HepG2 (cell line): ENCODE data around the gene RAN. TPM values are rescaled to one million over a fixed set of nuclear protein-coding genes. Genes with fewer than 3 reads are reported as not detected.
A peak's percentile ranks its signal among the peaks of the same experiment; 100 is the strongest.

Experiments used
- CEBPB ChIP-seq: IDR thresholded peaks from 2 replicates; pipeline ENCODE4 v1.6.1; 2011; ENCODE audit warnings: low read depth, low read length, improper control_type of control experiment, borderline replicate concordance
- EP300 ChIP-seq, 3 experiments: sonication (generic) in 1 of 3; formaldehyde crosslinking in 1 of 3; IDR thresholded peaks; 2 replicates each; pipeline versions ENCODE4 v1.5.1 to v1.6.1; 2011 to 2020; ENCODE audit warnings: low read depth in 2 of 3, low read length in 2 of 3, borderline replicate concordance in 1 of 3, improper control_type of control experiment in 1 of 3, mild to moderate bottlenecking in 1 of 3, missing genetic modification reagents in 1 of 3, moderate library complexity in 1 of 3
- ETV6 ChIP-seq: sonication (generic); formaldehyde crosslinking; conservative IDR thresholded peaks from 2 replicates; pipeline ENCODE4 v1.4.0; 2020; ENCODE audit warnings: missing genetic modification reagents
- FOSL2 ChIP-seq: sonication (generic); formaldehyde crosslinking; IDR thresholded peaks from 2 replicates; pipeline ENCODE4 v1.4.0; 2020; ENCODE audit warnings: missing genetic modification reagents
- GATAD2A ChIP-seq: IDR thresholded peaks from 2 replicates; pipeline ENCODE4 v1.6.1; 2016
- HHEX ChIP-seq: IDR thresholded peaks from 2 replicates; pipeline ENCODE4 v1.6.1; 2016; ENCODE audit warnings: control low read depth
- KIAA2018 ChIP-seq: sonication (generic); formaldehyde crosslinking; IDR thresholded peaks from 2 replicates; pipeline ENCODE4 v1.5.0; 2020; ENCODE audit warnings: mild to moderate bottlenecking, missing genetic modification reagents, borderline replicate concordance
- MAFG ChIP-seq: sonication (generic); formaldehyde crosslinking; IDR thresholded peaks from 2 replicates; pipeline ENCODE4 v1.5.1; 2020; ENCODE audit warnings: mild to moderate bottlenecking, missing genetic modification reagents
- MED1 ChIP-seq: sonication (generic); formaldehyde crosslinking; IDR thresholded peaks from 2 replicates; pipeline ENCODE4 v1.4.0; 2020; ENCODE audit warnings: missing genetic modification reagents
- MXI1 ChIP-seq: IDR thresholded peaks from 3 replicates; pipeline ENCODE4 v1.6.1; 2012; ENCODE audit warnings: low read depth, low read length, inconsistent platforms, borderline replicate concordance
- PHB2 ChIP-seq: fragments of 450-650 bp; IDR thresholded peaks from 2 replicates; pipeline ENCODE4 v1.6.1; 2018; ENCODE audit not compliant: partially characterized antibody
- PREB ChIP-seq: sonication (generic); formaldehyde crosslinking; IDR thresholded peaks from 2 replicates; pipeline ENCODE4 v1.4.0; 2020; ENCODE audit warnings: missing genetic modification reagents
- RARG ChIP-seq: sonication (generic); formaldehyde crosslinking; IDR thresholded peaks from 2 replicates; pipeline ENCODE4 v1.4.0; 2020; ENCODE audit warnings: low read depth, mild to moderate bottlenecking, missing genetic modification reagents
- SMC3 ChIP-seq: IDR thresholded peaks from 2 replicates; pipeline ENCODE4 v1.6.1; 2011; ENCODE audit warnings: low read length, improper control_type of control experiment
- SUZ12 ChIP-seq: fragments of 150-350 bp; IDR thresholded peaks from 2 replicates; pipeline ENCODE4 v1.6.1; 2014; ENCODE audit warnings: low read depth, low read length
- TAF15 ChIP-seq: fragments of 200-400 bp; formaldehyde crosslinking; IDR thresholded peaks from one replicate; pipeline ENCODE4 v1.6.1; 2018; ENCODE audit warnings: mild to moderate bottlenecking, low read depth, low read length; ENCODE audit not compliant: poor library complexity, severe bottlenecking
- ZC3H4 ChIP-seq: sonication (generic); formaldehyde crosslinking; IDR thresholded peaks from 2 replicates; pipeline ENCODE4 v1.4.0; 2020; ENCODE audit warnings: missing genetic modification reagents, borderline replicate concordance
- ZNF597 ChIP-seq: sonication (generic); formaldehyde crosslinking; IDR thresholded peaks from 2 replicates; pipeline ENCODE4 v1.5.0; 2020; ENCODE audit warnings: missing genetic modification reagents
- ZNF660 ChIP-seq: sonication (generic); formaldehyde crosslinking; IDR thresholded peaks from 2 replicates; pipeline ENCODE4 v1.5.1; 2020; ENCODE audit warnings: mild to moderate bottlenecking, low read depth, missing genetic modification reagents, borderline replicate concordance
- ZNF709 ChIP-seq: sonication (generic); formaldehyde crosslinking; IDR thresholded peaks from 2 replicates; pipeline ENCODE4 v1.5.0; 2020; ENCODE audit warnings: mild to moderate bottlenecking, missing genetic modification reagents
- ZNF720 ChIP-seq: sonication (generic); formaldehyde crosslinking; IDR thresholded peaks from 2 replicates; pipeline ENCODE4 v1.4.0; 2020; ENCODE audit warnings: missing genetic modification reagents
- polyA plus RNA-seq, 8 experiments: library from polyadenylated mRNA; depleted of rRNA in 3 of 8; stranded (reverse) in 7 of 8; unstranded in 1 of 8; fragments of >200 nt; fragmentation: Illumina TruSeq in 4 of 8; extraction: Trizol in 4 of 8; gene quantifications; 2 replicates each; pipeline versions ENCODE4 v1.2.1 to v1.2.3, GENCODE V29; 2011 to 2016; ENCODE audit warnings: low read depth in 4 of 8, missing spikeins in 1 of 8, mixed read lengths in 1 of 8; ENCODE audit not compliant: insufficient read depth in 1 of 8
- total RNA-seq, 5 experiments: library from RNA; depleted of rRNA; stranded (reverse); fragments of >200 nt; fragmentation: Illumina TruSeq; extraction: Trizol; gene quantifications; 2 replicates each; pipeline ENCODE4 v1.2.3, GENCODE V29; 2016; ENCODE audit warnings: low read depth in 1 of 5

RAN gene
- total and polyA plus RNA-seq, 2 of the 13 experiments (the other 11 are each of a cell fraction or from before 2014, with no cell fraction given): 1,335 to 1,630 TPM

- TF ChIP-seq ZNF709 (CRISPR knock-in tag) (no peak), SMC3 (peak; percentile 99), RARG (CRISPR knock-in tag) (no peak), TAF15 (no peak), KIAA2018 (CRISPR knock-in tag) (no peak), ZC3H4 (no peak), CEBPB (peak; percentile 99), FOSL2 (CRISPR knock-in tag) (peak; percentile 39; the same call in 1 of the 2 replicates), ZNF597 (CRISPR knock-in tag) (no peak), MXI1 (no peak), ETV6 (CRISPR knock-in tag) (no peak), ZNF660 (CRISPR knock-in tag) (no peak), EP300 (IDR thresholded peaks at IDR 0.05; ENCODE audit: low read depth in 2 of 2, low read length in 2 of 2) (no peak), EP300 (CRISPR knock-in tag; IDR thresholded peaks at IDR 0.05; ENCODE audit: borderline replicate concordance) (no peak), SUZ12 (0 out of 2 replicates have a peak, but pooled peaks have one; percentile 25), MED1 (CRISPR knock-in tag) (peak; percentile 64), GATAD2A (CRISPR knock-in tag) (peak; percentile 46; the same call in 1 of the 2 replicates), PREB (CRISPR knock-in tag) (no peak), PHB2 (no peak), ZNF720 (CRISPR knock-in tag) (no peak), HHEX (CRISPR knock-in tag) (no peak; the same call in 1 of the 2 replicates), MAFG (CRISPR knock-in tag) (no peak)
These were observed 44.5 kb downstream of the RAN start (continued) for GRCh38 chr12:130916241-130916911.
